Measurements from ENCODE around the gene UQCRC1. TPM values are rescaled to one million over a fixed set of nuclear protein-coding genes. Genes with fewer than 3 reads are reported as not detected.

Gene UQCRC1
- total RNA-seq, 1 donor from 2014 or later: 165 TPM

- no peaks in the 10 kb centered on the region for H3K9me3 Mint-ChIP-seq (ENCODE audit: unreplicated experiment)
- peaks cover 4% of the 10 kb centered on the region for H3K27me3 Mint-ChIP-seq (ENCODE audit: unreplicated experiment)
- TF ChIP-seq, protein P1, sequence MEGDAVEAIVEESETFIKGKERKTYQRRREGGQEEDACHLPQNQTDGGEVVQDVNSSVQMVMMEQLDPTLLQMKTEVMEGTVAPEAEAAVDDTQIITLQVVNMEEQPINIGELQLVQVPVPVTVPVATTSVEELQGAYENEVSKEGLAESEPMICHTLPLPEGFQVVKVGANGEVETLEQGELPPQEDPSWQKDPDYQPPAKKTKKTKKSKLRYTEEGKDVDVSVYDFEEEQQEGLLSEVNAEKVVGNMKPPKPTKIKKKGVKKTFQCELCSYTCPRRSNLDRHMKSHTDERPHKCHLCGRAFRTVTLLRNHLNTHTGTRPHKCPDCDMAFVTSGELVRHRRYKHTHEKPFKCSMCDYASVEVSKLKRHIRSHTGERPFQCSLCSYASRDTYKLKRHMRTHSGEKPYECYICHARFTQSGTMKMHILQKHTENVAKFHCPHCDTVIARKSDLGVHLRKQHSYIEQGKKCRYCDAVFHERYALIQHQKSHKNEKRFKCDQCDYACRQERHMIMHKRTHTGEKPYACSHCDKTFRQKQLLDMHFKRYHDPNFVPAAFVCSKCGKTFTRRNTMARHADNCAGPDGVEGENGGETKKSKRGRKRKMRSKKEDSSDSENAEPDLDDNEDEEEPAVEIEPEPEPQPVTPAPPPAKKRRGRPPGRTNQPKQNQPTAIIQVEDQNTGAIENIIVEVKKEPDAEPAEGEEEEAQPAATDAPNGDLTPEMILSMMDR (IDR thresholded peaks at IDR 0.05; ENCODE audit: unreplicated experiment): no peak
- no peak overlapping the region for H3K4me3 Mint-ChIP-seq (ENCODE audit: unreplicated experiment)
- no peak for DNase-seq (ENCODE audit: low spot score)
- no peak overlapping the region for H3K27ac Mint-ChIP-seq (ENCODE audit: unreplicated experiment)
- H3K4me1 Mint-ChIP-seq (ENCODE audit: unreplicated experiment): peaks cover 3% of the 10 kb centered on the region
- H3K36me3 Mint-ChIP-seq (ENCODE audit: low read depth, unreplicated experiment): peaks cover 2% of the 10 kb centered on the region
These were observed 24.6 kb downstream of the UQCRC1 start for GRCh38 chr3:48584836-48585235.

DNA sequence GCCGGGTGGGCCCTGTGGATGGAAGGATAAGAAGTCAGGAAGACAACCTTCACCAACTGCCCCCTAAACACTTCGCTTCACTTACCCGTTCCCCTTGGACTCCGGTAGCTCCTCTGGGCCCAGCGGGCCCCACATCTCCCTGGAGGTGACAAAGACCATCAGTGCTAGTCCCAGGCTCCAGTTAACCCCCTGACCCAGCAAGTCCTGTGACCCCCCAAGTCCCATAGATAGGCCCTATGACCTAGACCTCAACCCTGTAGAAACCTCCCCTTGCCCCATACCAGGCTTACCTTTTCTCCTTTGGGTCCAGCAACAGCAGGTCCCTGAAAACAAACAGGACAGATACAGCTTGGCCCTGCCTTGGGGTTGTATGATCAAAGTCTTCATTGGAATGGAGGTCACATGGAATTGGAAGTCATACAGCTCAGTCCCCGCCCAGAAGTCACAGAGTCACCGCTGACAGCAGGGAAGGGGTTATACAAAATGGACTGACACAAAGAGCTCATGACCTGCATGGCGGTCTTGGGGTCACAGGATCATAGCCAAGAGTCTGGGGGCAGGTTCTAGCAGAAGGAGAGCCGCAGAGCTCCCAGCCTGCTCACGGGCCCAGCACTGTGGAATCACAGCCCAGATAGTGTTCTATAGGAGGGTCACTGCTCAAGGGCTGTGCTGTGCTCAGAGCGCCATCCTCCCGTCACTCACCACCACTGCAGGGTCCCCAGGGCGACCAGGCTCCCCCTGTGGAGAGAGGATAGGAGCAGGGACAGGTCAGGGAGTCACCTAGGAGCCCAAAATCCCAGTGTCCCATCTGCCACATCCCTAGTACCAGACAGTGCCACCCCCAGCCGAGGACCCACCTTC lies 27.6 kb downstream of the UQCRC1 start:
- Mint-ChIP-seq H3K9me3 (ENCODE audit: unreplicated experiment) (no peaks in the 10 kb centered on the region), H3K4me3 (ENCODE audit: unreplicated experiment) (no peak overlapping the region), H3K27ac (ENCODE audit: unreplicated experiment) (peak overlapping the region; percentile 26), H3K27me3 (ENCODE audit: unreplicated experiment) (peaks cover 5% of the 10 kb centered on the region), H3K36me3 (ENCODE audit: low read depth, unreplicated experiment) (no peaks in the 10 kb centered on the region), H3K4me1 (ENCODE audit: unreplicated experiment) (no peaks in the 10 kb centered on the region)
- no peak for DNase-seq (ENCODE audit: low spot score)
- TF ChIP-seq, protein P1 (IDR thresholded peaks at IDR 0.05; ENCODE audit: unreplicated experiment): no peak

DNA sequence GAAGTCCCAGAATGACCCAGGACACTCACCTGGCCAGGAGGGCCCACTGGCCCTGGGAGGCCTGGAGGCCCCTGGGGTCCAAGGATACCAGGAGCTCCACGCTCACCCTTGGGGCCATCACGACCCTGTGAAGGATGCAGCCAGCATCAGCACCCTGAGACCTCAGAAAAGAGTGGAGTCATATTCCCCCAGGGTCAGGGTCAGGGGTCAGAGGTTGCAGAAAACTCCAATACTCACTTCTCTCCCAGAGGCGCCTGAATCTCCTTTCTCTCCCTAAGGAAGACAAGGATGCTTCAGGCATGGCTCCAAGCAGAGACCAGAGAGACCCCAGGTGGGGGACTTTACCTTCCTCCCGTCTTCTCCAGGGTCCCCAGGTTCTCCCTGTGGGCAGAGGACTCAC lies 32.8 kb downstream of the UQCRC1 start:
- H3K9me3 Mint-ChIP-seq (ENCODE audit: unreplicated experiment): no peaks in the 10 kb centered on the region
- H3K27ac Mint-ChIP-seq (ENCODE audit: unreplicated experiment): no peak overlapping the region
- peaks cover 4% of the 10 kb centered on the region for H3K27me3 Mint-ChIP-seq (ENCODE audit: unreplicated experiment)
- H3K4me3 Mint-ChIP-seq (ENCODE audit: unreplicated experiment): no peak overlapping the region
- no peaks in the 10 kb centered on the region for H3K36me3 Mint-ChIP-seq (ENCODE audit: low read depth, unreplicated experiment)
- TF ChIP-seq, protein P1 (IDR thresholded peaks at IDR 0.05; ENCODE audit: unreplicated experiment): no peak
- DNase-seq (ENCODE audit: low spot score): no peak
- no peaks in the 10 kb centered on the region for H3K4me1 Mint-ChIP-seq (ENCODE audit: unreplicated experiment)

DNA sequence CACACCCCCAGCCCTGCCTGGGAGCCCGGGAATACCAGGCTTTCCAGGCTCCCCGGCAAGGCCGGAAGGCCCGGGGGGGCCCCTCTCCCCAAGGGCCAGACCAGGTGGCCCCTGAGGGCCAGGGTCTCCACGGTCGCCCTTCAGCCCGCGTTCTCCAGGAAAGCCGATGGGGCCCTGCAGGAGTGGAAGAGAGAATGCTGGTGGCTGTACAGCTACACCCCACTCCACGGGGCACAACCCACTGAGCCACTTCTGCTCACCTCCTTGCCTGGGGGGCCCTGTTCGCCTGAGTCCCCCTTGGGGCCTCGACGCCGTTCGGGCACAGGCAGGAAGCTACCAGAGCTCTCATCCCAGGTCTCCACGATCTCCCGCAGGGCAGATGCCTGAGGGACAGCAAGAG lies 34.1 kb downstream of the UQCRC1 start:
- TF ChIP-seq, protein P1 (IDR thresholded peaks at IDR 0.05; ENCODE audit: unreplicated experiment): no peak
- no peak for DNase-seq (ENCODE audit: low spot score)
- peaks cover 3% of the 10 kb centered on the region for H3K36me3 Mint-ChIP-seq (ENCODE audit: low read depth, unreplicated experiment)
- H3K27me3 Mint-ChIP-seq (ENCODE audit: unreplicated experiment): peaks cover 8% of the 10 kb centered on the region
- H3K4me3 Mint-ChIP-seq (ENCODE audit: unreplicated experiment): no peak overlapping the region
- no peaks in the 10 kb centered on the region for H3K4me1 Mint-ChIP-seq (ENCODE audit: unreplicated experiment)
- no peaks in the 10 kb centered on the region for H3K9me3 Mint-ChIP-seq (ENCODE audit: unreplicated experiment)
- H3K27ac Mint-ChIP-seq (ENCODE audit: unreplicated experiment): no peak overlapping the region

DNA sequence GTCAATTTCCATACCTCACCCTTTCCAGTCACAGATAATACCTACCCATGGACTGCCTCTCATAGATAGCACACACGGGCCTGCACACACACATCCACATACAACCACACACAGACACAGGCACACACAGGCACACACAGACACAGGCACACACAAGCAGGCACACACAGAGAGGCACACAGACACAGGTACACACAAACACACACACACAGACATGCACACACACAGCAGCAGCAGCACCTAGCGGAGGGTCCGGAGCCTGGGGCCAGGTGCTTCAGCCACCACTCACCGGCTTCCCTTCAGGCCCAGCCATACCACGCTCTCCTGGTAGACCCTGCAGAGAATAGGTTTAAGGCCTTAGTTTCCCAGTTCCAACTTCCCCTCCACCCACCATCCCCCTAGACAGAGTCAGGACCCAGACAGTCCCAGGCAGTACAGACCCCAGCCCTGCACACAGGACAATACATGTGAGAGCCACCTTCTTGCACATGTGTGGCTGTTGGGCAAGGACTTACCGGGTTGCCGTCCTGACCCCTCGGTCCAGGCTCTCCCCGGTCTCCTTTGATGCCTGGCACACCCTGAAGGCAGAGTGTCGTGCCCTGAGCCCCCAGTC lies 35.4 kb downstream of the UQCRC1 start:
- no peak overlapping the region for H3K4me3 Mint-ChIP-seq (ENCODE audit: unreplicated experiment)
- DNase-seq (ENCODE audit: low spot score): no peak
- TF ChIP-seq, protein P1 (IDR thresholded peaks at IDR 0.05; ENCODE audit: unreplicated experiment): no peak
- H3K36me3 Mint-ChIP-seq (ENCODE audit: low read depth, unreplicated experiment): peaks cover 3% of the 10 kb centered on the region
- no peaks in the 10 kb centered on the region for H3K9me3 Mint-ChIP-seq (ENCODE audit: unreplicated experiment)
- no peaks in the 10 kb centered on the region for H3K4me1 Mint-ChIP-seq (ENCODE audit: unreplicated experiment)
- peaks cover 8% of the 10 kb centered on the region for H3K27me3 Mint-ChIP-seq (ENCODE audit: unreplicated experiment)
- H3K27ac Mint-ChIP-seq (ENCODE audit: unreplicated experiment): no peak overlapping the region

All from endothelial cell (in vitro differentiated cells).